ENCODE measurements around the gene THOP1. TPM values are rescaled to one million over a fixed set of nuclear protein-coding genes. Genes with fewer than 3 reads are reported as not detected.
A peak's percentile ranks its signal among the peaks of the same experiment; 100 is the strongest.

Gene THOP1
- total RNA-seq, 2 experiments from 2014 or later, result 113 TPM

DNA sequence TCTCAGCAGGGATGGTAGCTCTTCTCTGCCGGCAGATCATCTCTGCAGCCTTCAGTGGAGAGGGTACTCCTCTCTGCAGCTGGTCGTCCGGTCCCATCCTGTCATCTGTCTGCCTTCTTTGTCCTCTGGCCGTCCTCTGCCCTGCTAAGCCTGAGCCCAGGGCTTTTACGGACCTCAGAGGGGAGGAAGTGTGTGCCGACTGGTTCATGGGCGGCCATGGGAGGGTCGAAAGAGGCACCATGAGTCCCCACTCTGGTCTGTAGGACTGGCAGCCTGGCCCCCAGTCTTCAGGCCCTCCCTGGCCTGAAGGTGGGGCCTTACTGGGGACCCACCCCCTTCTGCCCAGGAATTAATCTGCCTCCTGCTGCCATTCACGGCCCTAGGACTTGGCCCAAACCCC lies 38.3 kb downstream of the THOP1 start:
- no peak for DNase-seq
- H3K9me3 Mint-ChIP-seq, result peaks cover 8% of the 10 kb centered on the region
- H3K4me1 Mint-ChIP-seq (ENCODE audit: low read depth), result peaks cover 7% of the 10 kb centered on the region
- peaks cover 23% of the 10 kb centered on the region for H3K36me3 Mint-ChIP-seq (ENCODE audit: low read depth)
- no peak overlapping the region for H3K4me3 Mint-ChIP-seq
- no peak overlapping the region for H3K27ac Mint-ChIP-seq
- intact Hi-C loops (cut with micrococcal nuclease), result no loop called here
- H3K27me3 Mint-ChIP-seq (ENCODE audit: low read depth), result no peaks in the 10 kb centered on the region
- CTCF ChIA-PET, result no interaction called here

- Mint-ChIP-seq H3K4me1 (ENCODE audit: low read depth) (peaks cover 7% of the 10 kb centered on the region), H3K27me3 (ENCODE audit: low read depth) (no peaks in the 10 kb centered on the region), H3K9me3 (peaks cover 9% of the 10 kb centered on the region), H3K36me3 (ENCODE audit: low read depth) (peaks cover 27% of the 10 kb centered on the region), H3K27ac (no peak overlapping the region), H3K4me3 (no peak overlapping the region)
- CTCF ChIA-PET, result no interaction called here
- intact Hi-C loops (cut with micrococcal nuclease), result no loop called here
- no peak for DNase-seq
These were observed 38.8 kb downstream of the THOP1 start for GRCh38 chr19:2824129-2824528.

DNA sequence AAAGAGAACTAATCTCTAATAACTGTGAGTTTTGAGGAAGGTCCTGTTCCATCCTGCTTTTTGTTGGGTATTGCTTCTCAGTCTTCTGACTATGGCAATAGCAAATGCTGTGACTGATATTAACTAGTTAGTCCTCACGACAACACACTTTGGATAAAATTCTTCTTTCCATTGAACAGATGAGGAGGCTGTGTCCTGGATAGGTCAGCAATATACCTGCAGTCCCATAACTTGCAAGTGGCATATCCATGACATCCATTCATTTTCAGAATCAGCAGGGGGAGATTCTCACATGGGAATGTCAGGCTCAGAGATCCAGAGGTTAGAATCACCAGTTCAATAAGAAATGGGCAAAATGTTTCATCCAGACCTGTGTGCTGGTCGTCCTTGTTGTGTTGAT lies 41.7 kb downstream of the THOP1 start:
- peaks cover 23% of the 10 kb centered on the region for H3K9me3 Mint-ChIP-seq

GRCh38 chr19:2827840-2828489 lies 42.7 kb downstream of the THOP1 start:
- Mint-ChIP-seq H3K4me1 (ENCODE audit: low read depth) (no peaks in the 10 kb centered on the region), H3K9me3 (peaks cover 32% of the 10 kb centered on the region), H3K27me3 (ENCODE audit: low read depth) (no peaks in the 10 kb centered on the region), H3K4me3 (no peak overlapping the region), H3K27ac (no peak overlapping the region), H3K36me3 (ENCODE audit: low read depth) (peaks cover 52% of the 10 kb centered on the region)
- no peak for DNase-seq
- intact Hi-C loops (cut with micrococcal nuclease), result no loop called here
- CTCF ChIA-PET, result no interaction called here

More for the DNA sequence above, 41.7 kb downstream of the THOP1 start:
- CTCF ChIA-PET, result no interaction called here
- no peak overlapping the region for H3K4me3 Mint-ChIP-seq
- no peak for DNase-seq
- H3K27ac Mint-ChIP-seq, result no peak overlapping the region
- H3K4me1 Mint-ChIP-seq (ENCODE audit: low read depth), result no peaks in the 10 kb centered on the region
- peaks cover 43% of the 10 kb centered on the region for H3K36me3 Mint-ChIP-seq (ENCODE audit: low read depth)
- intact Hi-C loops (cut with micrococcal nuclease), result no loop called here
- H3K27me3 Mint-ChIP-seq (ENCODE audit: low read depth), result no peaks in the 10 kb centered on the region

- H3K27me3 Mint-ChIP-seq (ENCODE audit: low read depth), result no peaks in the 10 kb centered on the region
- H3K4me1 Mint-ChIP-seq (ENCODE audit: low read depth), result no peaks in the 10 kb centered on the region
- no peak for DNase-seq
- no peak overlapping the region for H3K4me3 Mint-ChIP-seq
- CTCF ChIA-PET, result no interaction called here
- H3K36me3 Mint-ChIP-seq (ENCODE audit: low read depth), result peaks cover 64% of the 10 kb centered on the region
- peaks cover 60% of the 10 kb centered on the region for H3K9me3 Mint-ChIP-seq
- intact Hi-C loops (cut with micrococcal nuclease), result no loop called here
- H3K27ac Mint-ChIP-seq, result no peak overlapping the region
These were observed 49.1 kb downstream of the THOP1 start for GRCh38 chr19:2834294-2834871.

- Mint-ChIP-seq H3K4me1 (ENCODE audit: low read depth) (peaks cover 4% of the 10 kb centered on the region), H3K9me3 (peaks cover 42% of the 10 kb centered on the region), H3K27me3 (ENCODE audit: low read depth) (no peaks in the 10 kb centered on the region), H3K27ac (no peak overlapping the region), H3K4me3 (no peak overlapping the region), H3K36me3 (ENCODE audit: low read depth) (peaks cover 45% of the 10 kb centered on the region)
- intact Hi-C loops (cut with micrococcal nuclease), result no loop called here
- CTCF ChIA-PET, result no interaction called here
- DNase-seq, result no peak
These were observed 52.1 kb downstream of the THOP1 start for GRCh38 chr19:2837430-2837829.

DNA sequence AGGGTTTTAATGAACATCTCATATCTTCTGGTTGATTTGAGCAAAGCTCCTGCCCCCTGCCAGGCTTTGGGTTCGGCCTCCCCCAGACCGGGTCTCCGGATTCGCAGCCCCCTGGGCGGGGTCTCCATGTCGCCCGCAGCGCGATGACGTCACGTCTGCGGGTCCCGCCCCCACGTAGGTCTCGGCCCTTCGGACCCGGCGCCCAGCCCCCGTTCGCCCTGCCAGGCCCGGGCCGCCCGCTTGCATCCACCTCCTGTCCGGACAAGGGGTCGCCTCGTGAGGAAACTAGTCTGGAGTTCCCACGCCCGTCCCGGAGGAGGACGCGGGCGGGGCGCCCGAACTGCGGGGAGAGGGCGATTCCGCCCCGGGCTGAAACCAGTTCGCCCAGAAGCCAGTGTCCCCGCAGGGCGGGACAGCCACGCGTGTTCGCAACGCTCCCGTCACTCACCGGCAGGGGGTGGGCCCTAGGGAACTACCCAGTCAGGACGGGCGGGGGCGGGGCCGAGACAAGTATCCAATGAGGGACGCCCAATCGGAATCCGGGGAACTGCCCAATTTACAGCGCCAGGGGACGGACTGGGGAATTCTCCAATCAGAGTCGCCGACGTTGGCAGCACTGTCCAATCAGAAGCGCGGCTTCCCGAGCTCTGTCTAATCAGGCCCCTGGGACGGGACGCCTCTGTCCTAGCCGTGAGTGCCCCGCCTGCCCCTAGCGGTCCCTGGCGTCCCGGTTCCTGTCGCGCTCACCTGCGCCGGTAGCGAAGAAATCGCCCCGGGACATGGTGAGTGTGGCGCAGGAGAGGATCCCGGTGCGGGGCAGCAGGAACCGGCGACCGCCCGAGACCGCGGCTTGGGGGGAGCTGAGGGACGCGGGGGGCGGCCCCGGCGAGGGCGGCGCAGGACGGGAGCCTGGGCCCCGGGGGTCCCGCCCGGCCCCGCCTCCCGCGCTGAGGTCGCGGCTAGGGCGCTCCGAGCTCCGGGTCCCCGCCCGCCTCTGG lies 55.8 kb downstream of the THOP1 start, which contains the start of gene ZNF555:
Gene ZNF555, plus strand, starts transcription at position 682 of the 998 bp plus-strand sequence. Its CDS starts 98 bp downstream, at position 780.
- peak within 1 kb of the TSS; percentile 83 for H3K4me3 Mint-ChIP-seq
- H3K36me3 Mint-ChIP-seq (ENCODE audit: low read depth), result peaks cover 20% of the 10 kb centered on the region
- no peaks in the 10 kb centered on the region for H3K27me3 Mint-ChIP-seq (ENCODE audit: low read depth)
- CTCF ChIA-PET, result interaction anchor here (1.1 kb wide), 2 partner anchors 12 to 16 kb away, joined by 3 to 4 read pairs; no protein-coding TSS in a partner anchor
- DNase-seq, result peak; percentile 100
- peak within 1 kb of the TSS; percentile 75 for H3K27ac Mint-ChIP-seq
- H3K9me3 Mint-ChIP-seq, result peaks cover 15% of the 10 kb centered on the region
- peaks cover 12% of the 10 kb centered on the region for H3K4me1 Mint-ChIP-seq (ENCODE audit: low read depth)
- intact Hi-C loops (cut with micrococcal nuclease), result loop anchor here (1.0 kb wide), 1 partner anchor 15 kb away; no protein-coding TSS in a partner anchor

GRCh38 chr19:2841855-2842574 lies 56.7 kb downstream of the THOP1 start:
- Mint-ChIP-seq H3K36me3 (ENCODE audit: low read depth) (peaks cover 14% of the 10 kb centered on the region), H3K4me3 (peak overlapping the region; percentile 75), H3K4me1 (ENCODE audit: low read depth) (peaks cover 12% of the 10 kb centered on the region), H3K27me3 (ENCODE audit: low read depth) (no peaks in the 10 kb centered on the region), H3K9me3 (peaks cover 6% of the 10 kb centered on the region), H3K27ac (no peak overlapping the region)
- intact Hi-C loops (cut with micrococcal nuclease), result loop anchor here (1.0 kb wide), 1 partner anchor 14 kb away; no protein-coding TSS in a partner anchor
- DNase-seq, result no peak
- CTCF ChIA-PET, result interaction anchor here (1.1 kb wide), 2 partner anchors 11 to 15 kb away, joined by 3 to 4 read pairs; no protein-coding TSS in a partner anchor

GRCh38 chr19:2845107-2845506 lies 59.8 kb downstream of the THOP1 start:
- Mint-ChIP-seq H3K9me3 (peaks cover 9% of the 10 kb centered on the region), H3K4me1 (ENCODE audit: low read depth) (peaks cover 18% of the 10 kb centered on the region), H3K27me3 (ENCODE audit: low read depth) (no peaks in the 10 kb centered on the region), H3K27ac (no peak overlapping the region), H3K36me3 (ENCODE audit: low read depth) (peaks cover 16% of the 10 kb centered on the region), H3K4me3 (no peak overlapping the region)
- CTCF ChIA-PET, result no interaction called here
- intact Hi-C loops (cut with micrococcal nuclease), result no loop called here
- no peak for DNase-seq

DNA sequence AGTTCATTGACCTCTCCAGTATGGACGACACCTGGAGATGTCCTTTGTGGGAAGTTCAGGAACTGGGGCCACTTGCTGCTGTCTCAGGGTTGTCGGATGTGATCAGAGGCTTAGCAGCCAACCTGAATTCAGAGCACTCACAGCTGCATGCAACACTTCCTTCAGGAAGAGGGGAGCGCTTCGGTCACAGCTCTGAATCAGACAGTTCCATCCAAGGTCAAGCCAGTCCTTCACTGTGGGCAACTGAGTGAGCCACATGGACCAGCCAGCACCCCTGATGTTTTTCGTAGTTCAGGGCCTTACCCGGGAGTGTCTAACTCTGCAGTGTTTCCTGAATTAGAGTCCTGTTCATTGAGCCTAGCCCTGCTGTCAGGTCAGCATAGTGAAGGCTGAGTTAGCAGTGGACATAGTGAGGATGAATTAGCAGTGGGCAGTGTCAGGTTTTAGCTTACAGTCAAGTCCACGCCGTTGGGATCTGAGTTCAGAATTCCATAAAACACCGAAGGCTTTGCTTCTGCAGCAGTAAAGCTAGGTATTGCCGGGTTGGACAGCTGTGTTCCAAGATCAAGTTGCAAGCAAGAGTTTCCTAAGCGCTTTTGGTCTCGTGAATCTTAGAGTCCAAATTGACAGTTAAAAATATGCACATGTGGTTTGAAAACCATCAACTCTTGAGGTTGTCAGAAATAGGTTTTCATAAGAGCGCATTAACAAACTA lies 61.0 kb downstream of the THOP1 start:
- Mint-ChIP-seq H3K27ac (no peak overlapping the region), H3K36me3 (ENCODE audit: low read depth) (peaks cover 26% of the 10 kb centered on the region), H3K4me3 (no peak overlapping the region), H3K27me3 (ENCODE audit: low read depth) (no peaks in the 10 kb centered on the region), H3K4me1 (ENCODE audit: low read depth) (peaks cover 26% of the 10 kb centered on the region), H3K9me3 (peaks cover 18% of the 10 kb centered on the region)
- no peak for DNase-seq
- intact Hi-C loops (cut with micrococcal nuclease), result no loop called here
- CTCF ChIA-PET, result no interaction called here

DNA sequence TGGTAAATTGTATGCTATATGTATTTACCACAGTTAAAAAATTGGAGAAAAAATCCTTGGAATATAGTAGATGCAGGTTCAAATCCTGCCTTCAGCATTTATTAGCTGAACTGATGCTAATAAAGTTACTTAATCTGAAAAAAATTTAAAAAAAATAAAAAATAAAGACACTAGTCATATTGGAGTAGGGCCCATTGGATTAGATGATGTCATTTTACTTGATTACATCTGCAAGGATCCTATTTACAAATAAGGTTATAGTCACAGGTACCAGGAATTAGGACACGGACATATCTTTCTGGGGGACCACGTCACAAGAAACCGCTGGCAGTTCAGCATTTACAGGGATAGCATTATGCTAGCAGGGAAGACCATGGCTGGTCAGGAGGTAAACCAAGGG lies 62.2 kb downstream of the THOP1 start:
- CTCF ChIA-PET, result no interaction called here
- peaks cover 27% of the 10 kb centered on the region for H3K9me3 Mint-ChIP-seq
- H3K36me3 Mint-ChIP-seq (ENCODE audit: low read depth), result peaks cover 38% of the 10 kb centered on the region
- H3K4me3 Mint-ChIP-seq, result no peak overlapping the region
- intact Hi-C loops (cut with micrococcal nuclease), result no loop called here
- no peak for DNase-seq
- no peaks in the 10 kb centered on the region for H3K27me3 Mint-ChIP-seq (ENCODE audit: low read depth)
- peaks cover 21% of the 10 kb centered on the region for H3K4me1 Mint-ChIP-seq (ENCODE audit: low read depth)
- no peak overlapping the region for H3K27ac Mint-ChIP-seq

Data from activated naive CD4-positive, alpha-beta T cell treated with anti-CD3 and anti-CD28 coated beads for 36 hours (primary cell).